Hypothalamus (tissue), 51 donors: ENCODE results near the gene ACTR2.
"Not testable (repeated sequence)": the region's sequence is repeated elsewhere in the genome, so short reads cannot be mapped to it uniquely, and the experiment has no call there.

ENCODE experiments used
- DNase-seq, 51 donors: peaks; one replicate each; lab custom pipeline; 2025; lab: John Stamatoyannopoulos, UW

The ACTR2 gene

DNA sequence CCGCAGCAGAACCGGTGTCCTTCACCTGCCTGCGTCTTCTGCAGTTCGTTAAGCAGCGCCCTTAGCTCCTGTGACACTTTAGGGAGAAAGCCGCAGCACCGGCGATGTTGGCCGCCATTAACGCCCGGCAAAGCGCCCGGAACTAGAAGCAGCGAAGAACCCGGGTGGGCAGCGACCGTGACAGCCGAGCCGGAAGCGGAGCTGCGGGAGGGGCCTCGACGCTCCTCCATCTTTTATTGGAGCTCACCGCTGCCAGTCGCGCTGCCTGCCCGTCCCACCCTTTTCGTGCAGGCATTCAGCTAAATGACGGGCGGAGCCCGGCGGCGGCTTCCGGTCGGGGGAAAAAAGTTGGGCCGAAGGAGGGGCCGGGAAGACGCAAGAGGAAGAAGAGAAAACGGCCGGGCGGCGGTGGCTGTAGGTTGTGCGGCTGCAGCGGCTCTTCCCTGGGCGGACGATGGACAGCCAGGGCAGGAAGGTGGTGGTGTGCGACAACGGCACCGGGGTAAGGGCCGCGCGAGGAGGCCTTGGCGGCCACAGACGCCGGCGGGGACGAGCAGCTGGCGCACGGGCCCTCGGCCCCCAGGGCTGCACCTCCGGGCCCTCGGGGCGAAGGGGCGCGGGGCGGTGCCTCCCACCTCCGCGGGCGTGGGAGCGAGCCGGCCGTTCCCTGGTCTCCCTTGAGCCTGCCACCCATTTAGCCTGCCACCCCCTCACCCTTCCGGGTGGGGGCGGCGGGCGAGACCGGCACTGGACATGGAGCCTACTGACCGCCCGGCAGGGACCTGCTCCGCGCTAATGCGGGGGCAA lies at the start of gene ACTR2:
TSS of gene ACTR2 (plus strand) at position 376 of the 807 bp plus-strand sequence. CDS start at position 455, 79 bp downstream.
- peak; percentile 53 to 97 (median 94) for DNase-seq

- no peak for DNase-seq
Measured at GRCh38 chr2:65182570-65182969, 45.1 kb upstream of the ACTR2 start.

DNA sequence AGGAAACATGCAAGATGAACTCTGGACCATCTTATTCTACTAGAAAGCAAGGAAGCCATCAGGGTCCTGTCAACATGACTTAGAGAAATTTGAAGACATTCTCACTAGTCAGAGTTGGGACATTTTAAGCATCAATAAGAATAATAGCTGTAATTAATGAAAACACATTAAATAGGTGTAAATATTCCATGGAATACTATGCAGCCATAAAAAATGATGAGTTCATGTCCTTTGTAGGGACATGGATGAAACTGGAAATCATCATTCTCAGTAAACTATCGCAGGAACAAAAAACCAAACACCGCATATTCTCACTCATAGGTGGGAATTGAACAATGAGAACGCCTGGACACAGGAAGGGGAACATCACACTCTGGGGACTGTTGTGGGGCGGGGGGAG lies 44.2 kb upstream of the ACTR2 start:
- DNase-seq: not testable (repeated sequence)

- DNase-seq: no peak
Measured at GRCh38 chr2:65185012-65185411, 42.6 kb upstream of the ACTR2 start.

DNA sequence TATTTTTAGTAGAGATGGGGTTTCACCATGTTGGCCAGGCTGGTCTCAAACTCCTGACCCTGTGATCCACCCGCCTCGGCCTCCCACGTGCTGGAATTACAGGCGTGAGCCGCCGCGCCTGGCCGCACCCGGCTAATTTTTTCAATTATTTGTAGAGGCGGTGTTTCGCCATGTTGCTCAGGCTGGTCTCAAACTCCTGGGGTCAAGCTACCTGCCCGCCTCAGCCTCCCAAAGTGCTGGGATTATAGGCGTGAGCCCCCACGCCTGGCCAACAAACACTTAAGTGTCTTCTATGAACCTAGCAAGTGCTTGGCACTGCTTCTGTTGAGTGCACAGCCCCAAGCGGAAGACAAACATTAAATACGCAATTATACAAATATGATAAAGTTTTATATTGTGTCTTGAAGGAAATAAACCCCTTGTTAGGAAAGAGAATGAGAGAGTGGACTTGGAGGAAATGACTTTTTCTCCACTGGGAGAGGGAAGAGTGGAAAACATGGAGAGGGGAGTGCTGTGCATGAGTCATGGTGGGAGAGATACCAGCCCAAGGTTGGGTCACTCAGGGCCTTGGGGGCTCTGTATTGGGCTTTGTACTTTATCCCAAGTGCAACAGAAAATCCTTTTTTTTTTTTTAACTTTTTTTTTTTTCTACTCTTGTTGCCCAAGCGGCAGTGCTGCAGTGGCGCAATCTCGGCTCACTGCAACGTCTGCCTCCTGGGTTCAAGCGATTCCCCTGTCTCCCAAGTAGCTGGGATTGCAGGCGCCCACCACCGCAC lies 41.4 kb upstream of the ACTR2 start:
- DNase-seq: no peak

- peak in 47 of 51 donors; percentile 8 to 83 (median 56) for DNase-seq
Measured at GRCh38 chr2:65186872-65187851, 40.5 kb upstream of the ACTR2 start.

DNA sequence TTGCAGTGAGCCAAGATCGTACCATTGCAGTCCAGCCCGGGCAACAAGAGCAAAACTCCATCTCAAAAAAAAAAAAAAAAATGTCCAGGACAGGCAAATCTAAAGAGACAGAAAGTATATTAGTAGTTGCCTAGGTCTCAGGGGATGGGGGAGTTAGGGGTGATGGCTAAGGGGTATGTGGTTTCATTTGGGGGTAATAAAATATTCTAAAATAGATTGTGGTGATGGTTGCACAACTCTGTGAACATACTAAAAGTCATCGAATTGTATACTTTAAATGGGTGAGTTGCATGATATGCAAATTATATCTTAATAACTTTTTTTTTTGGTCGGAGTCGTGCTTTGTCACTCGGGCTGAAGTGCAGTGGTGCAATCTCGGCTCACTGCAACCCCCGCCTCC lies 34.2 kb upstream of the ACTR2 start:
- no peak for DNase-seq

DNA sequence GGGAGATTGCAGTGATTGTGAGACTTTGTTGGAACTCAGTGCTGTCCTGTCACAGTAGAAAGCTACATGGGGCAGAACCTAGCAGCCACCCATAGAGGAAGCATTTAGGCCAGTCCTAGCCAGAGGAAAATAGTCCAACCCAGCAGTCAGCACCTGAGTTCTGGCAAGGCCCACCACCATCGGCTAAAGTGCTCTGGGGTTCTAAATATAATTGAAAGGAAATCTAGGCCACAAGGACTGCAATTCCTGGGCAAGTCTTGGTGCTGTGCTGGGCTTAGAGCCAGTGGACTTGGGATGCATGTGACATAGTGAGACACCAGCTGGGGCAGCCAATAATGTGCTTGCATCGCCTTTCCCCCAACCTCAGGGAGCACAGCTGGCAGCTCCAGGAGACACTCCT lies 28.9 kb upstream of the ACTR2 start:
- DNase-seq: peak in 32 of 51 donors; percentile 2 to 73 (median 26)

DNA sequence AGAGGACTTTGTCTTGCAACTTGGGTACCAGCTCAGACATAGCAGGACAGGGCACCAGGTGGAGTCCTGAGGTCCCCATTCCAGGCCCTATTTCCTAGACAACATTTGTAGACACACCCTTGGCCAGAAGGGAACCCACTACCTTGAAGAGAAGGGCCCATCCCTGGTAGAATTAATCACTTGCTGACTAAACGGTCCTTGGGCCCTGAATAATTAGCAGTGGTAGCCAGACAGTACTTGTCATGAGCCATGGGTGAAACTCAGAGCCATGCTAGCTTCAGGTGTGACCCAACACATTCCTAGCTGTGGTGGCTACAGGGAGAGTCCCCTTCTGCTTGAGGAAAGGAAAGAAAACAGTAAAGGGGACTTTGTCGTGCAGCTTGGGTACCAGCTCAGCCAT lies 28.5 kb upstream of the ACTR2 start:
- no peak for DNase-seq

- DNase-seq: no peak
Measured at GRCh38 chr2:65199891-65200290, 27.7 kb upstream of the ACTR2 start.

DNA sequence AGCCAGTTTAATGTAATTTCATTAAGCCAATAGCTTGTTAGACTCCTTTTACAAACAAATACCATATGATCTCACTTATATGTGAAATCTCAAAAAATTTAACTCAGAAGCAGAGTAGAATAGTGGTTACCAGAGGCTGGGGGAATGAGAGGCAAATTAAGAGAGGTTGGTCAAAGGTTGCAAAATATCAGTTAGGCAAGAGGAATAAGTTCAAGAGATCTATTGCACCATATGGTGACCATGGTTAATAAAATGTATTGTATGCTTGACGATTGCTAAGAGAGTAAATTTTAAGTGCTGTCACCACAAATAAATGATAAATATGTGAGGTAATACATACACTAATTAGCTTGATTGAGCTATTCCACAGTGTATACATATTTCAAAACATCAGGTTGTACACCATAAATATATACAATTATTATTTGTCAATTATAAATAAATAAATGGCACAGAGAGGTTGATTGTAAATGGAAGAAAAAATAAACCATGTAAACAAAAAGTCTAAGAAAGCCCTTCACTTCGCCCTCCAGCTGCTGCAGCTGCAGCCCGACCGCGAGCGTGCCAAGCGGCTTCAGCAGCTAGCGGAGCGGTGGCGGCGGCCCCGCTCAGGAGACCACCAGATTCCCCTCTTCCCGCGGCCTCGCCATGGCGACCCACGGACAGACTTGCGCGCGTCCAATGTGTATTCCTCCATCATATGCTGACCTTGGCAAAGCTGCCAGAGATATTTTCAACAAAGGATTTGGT lies 23.0 kb upstream of the ACTR2 start:
- DNase-seq: peak in 4 of 51 donors; percentile 0 to 6 (median 4)

DNA sequence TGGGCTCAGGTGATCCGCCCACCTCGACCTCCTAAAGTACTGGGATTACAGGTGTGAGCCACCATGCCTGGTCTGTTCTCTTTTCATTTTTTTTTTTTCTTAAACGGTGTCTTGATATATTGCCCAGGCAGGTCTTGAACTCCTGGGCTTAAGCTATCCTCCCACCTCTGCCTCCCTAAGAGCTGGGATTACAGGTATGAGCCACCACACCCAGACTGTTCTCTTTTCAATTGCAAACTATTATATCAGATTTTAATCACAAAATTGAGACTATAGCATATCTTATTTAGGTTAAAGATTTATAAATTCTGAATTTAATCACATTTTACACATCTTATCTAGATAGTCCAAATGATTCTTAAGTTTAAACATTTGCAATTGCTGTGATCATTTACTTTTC lies 15.5 kb upstream of the ACTR2 start:
- no peak for DNase-seq

- DNase-seq: no peak
Measured at GRCh38 chr2:65212619-65213018, 15.0 kb upstream of the ACTR2 start.

- DNase-seq: no peak
Measured at GRCh38 chr2:65213035-65213434, 14.6 kb upstream of the ACTR2 start.

DNA sequence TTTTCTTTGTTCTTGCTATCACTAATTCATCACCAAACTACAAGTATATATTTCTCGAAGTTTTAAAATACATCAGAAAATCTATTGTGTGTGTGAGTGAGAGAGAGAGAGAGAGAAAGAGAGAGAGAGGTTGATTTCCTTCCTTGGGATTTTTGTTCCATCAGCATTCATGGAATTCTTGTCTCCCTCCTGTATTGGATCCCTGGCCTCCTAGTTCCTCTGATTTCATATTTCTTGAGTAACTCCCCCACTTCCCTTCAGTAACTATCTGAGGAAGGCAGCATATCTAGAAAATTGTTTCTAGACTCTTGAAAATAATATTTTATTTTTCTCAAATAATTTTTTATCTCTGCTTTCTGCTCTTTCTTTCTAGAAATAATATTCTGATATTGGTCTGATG lies 13.3 kb upstream of the ACTR2 start:
- DNase-seq: no peak

GRCh38 chr2:65214843-65215242 lies 12.8 kb upstream of the ACTR2 start:
- no peak for DNase-seq

DNA sequence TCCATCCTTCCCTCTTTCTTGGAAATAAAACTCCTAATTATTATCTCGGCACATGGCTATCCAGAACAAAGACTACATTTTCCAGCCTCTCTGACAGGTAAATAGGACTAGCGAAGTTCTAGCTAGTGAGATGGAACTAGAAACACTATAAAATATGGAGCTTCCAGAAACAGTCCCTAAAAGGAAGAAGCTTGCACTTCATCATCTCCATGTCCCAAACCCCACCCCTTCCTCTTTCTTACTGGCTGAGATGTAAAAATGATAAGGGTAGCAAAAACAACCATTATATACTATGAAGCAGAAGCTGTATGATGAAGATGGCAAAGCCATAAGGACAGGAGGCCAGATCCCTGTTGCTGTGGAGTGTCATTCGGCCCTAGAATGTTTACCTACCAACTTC lies 11.7 kb upstream of the ACTR2 start:
- no peak for DNase-seq

GRCh38 chr2:65220432-65221131 lies 7.0 kb upstream of the ACTR2 start:
- DNase-seq: no peak

DNA sequence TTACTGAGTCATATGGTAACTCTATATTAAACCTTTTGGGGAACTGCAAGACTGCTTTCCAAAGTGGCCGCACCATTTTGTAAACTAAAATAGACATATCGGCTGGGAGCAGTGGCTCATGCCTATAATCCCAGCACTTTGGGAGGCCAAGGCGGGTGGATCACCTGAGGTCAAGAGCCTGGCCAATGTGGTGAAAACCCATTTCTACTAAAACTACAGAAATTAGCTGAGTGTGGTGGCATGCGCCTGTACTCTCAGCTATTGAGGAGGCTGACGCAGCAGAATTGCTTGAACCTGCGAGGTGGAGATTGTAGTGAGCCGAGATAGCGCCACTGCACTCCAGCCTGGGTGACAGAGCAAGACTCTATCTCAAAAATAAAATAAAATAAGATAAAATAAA lies 6.4 kb upstream of the ACTR2 start:
- not testable (repeated sequence) for DNase-seq
